Forelimb muscle (tissue), 1 donor: Measurements from ENCODE around the gene LHX2. TPM values are rescaled to one million over a fixed set of nuclear protein-coding genes. Genes with fewer than 3 reads are reported as not detected.

Experiments
- DNase-seq: peaks from one replicate; pipeline ENCODE4 v3.0.0-alpha.2; 2013; ENCODE audit warnings: low read depth
- polyA plus RNA-seq: library from polyadenylated mRNA; unstranded; fragments of 120-200 nt; gene quantifications from one replicate; pipeline ENCODE4 v1.2.1, GENCODE V29; 2013; ENCODE audit not compliant: insufficient read length

The LHX2 gene
- polyA plus RNA-seq, 1 donor = 1.9 TPM

GRCh38 chr9:124032247-124032646, 20.7 kb downstream of the LHX2 start:
- DNase-seq = no peak

- no peak for DNase-seq
These were observed 21.8 kb downstream of the LHX2 start for GRCh38 chr9:124033348-124033747.

- no peak for DNase-seq
These were observed 22.4 kb downstream of the LHX2 start for GRCh38 chr9:124033967-124034366.

- no peak for DNase-seq
These were observed 23.6 kb downstream of the LHX2 start for GRCh38 chr9:124035001-124035650.

- DNase-seq = no peak
These were observed 25.0 kb downstream of the LHX2 start for GRCh38 chr9:124036578-124036977.

- DNase-seq = no peak
These were observed 26.2 kb downstream of the LHX2 start for GRCh38 chr9:124037790-124038189.

- DNase-seq = no peak
These were observed 26.7 kb downstream of the LHX2 start for GRCh38 chr9:124038239-124038638.

GRCh38 chr9:124038790-124039633, 27.4 kb downstream of the LHX2 start:
- no peak for DNase-seq

GRCh38 chr9:124040186-124040931, 28.8 kb downstream of the LHX2 start:
- no peak for DNase-seq

GRCh38 chr9:124040935-124041816, 29.6 kb downstream of the LHX2 start:
- no peak for DNase-seq

GRCh38 chr9:124041817-124042116, 30.2 kb downstream of the LHX2 start:
- no peak for DNase-seq

- DNase-seq = no peak
These were observed 30.7 kb downstream of the LHX2 start for GRCh38 chr9:124042201-124042721.

GRCh38 chr9:124044448-124044847, 32.9 kb downstream of the LHX2 start:
- DNase-seq = no peak

GRCh38 chr9:124045076-124045829, 33.7 kb downstream of the LHX2 start:
- no peak for DNase-seq

- no peak for DNase-seq
These were observed 34.2 kb downstream of the LHX2 start for GRCh38 chr9:124045830-124046177.

GRCh38 chr9:124046189-124046588, 34.6 kb downstream of the LHX2 start:
- DNase-seq = no peak

- no peak for DNase-seq
These were observed 35.7 kb downstream of the LHX2 start for GRCh38 chr9:124047251-124047672.

- DNase-seq = no peak
These were observed 39.4 kb downstream of the LHX2 start for GRCh38 chr9:124050955-124051354.

- no peak for DNase-seq
These were observed 40.8 kb downstream of the LHX2 start for GRCh38 chr9:124052401-124052800.

GRCh38 chr9:124054582-124055227, 43.1 kb downstream of the LHX2 start:
- no peak for DNase-seq
